Ectodermal cell (in vitro differentiated cells): Measurements from ENCODE around the gene KANSL1.
"Not testable (repeated sequence)": the region's sequence is repeated elsewhere in the genome, so short reads cannot be mapped to it uniquely, and the experiment has no call there.

Experiments used
- H3K27ac ChIP-seq: 2 replicates; pipeline ENCODE4 v1.7.0; 2013; ENCODE audit warnings: mild to moderate bottlenecking, low read depth, low read length; ENCODE audit not compliant: insufficient read depth, poor library complexity, severe bottlenecking
- H3K27me3 ChIP-seq: 2 replicates; pipeline ENCODE4 v1.7.0; 2013; ENCODE audit warnings: mild to moderate bottlenecking, low read length; ENCODE audit not compliant: insufficient read depth, control insufficient read depth, poor library complexity, severe bottlenecking
- H3K36me3 ChIP-seq: one replicate; pipeline ENCODE4 v1.7.0; 2013; ENCODE audit warnings: low read length; ENCODE audit not compliant: control insufficient read depth, insufficient read depth
- H3K4me1 ChIP-seq: one replicate; pipeline ENCODE4 v1.7.0; 2013; ENCODE audit warnings: low read length; ENCODE audit not compliant: control insufficient read depth, insufficient read depth
- H3K4me3 ChIP-seq: 2 replicates; pipeline ENCODE4 v1.7.0; 2013; ENCODE audit warnings: low read depth, low read length, control low read depth; ENCODE audit not compliant: insufficient read depth
- H3K9me3 ChIP-seq: 2 replicates; pipeline ENCODE4 v1.7.0; 2013; ENCODE audit warnings: mild to moderate bottlenecking, low read length, moderate library complexity; ENCODE audit not compliant: control insufficient read depth
- WGBS, 2 experiments: methylation state at CpG; one replicate each; pipeline ENCODE4 v1.1.7; 2013; ENCODE audit warnings: missing lambda C conversion rate in 2 of 2; 5-methylcytosine and 5-hydroxymethylcytosine counted together

Gene KANSL1

DNA sequence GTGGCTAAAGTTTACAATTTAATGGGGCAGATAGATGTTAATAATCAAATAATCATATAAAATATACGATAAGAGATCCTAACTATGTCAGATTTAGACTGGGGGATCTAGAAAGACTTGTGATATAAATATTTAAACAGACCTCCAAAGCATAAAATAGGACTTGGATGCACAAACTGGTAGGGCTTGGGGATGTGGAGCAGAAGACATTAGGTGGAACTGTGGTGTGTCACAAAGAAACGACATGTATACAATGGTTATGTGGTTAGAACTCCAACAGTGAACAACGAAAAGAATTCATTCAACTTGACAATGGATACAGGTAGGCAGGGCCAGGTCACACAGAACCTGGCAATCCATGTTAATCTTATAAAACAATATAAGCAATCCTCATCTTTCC is 90.4 kb downstream of the KANSL1 start:
- not testable (repeated sequence) for H3K27me3 ChIP-seq, H3K4me3 ChIP-seq, H3K36me3 ChIP-seq, H3K9me3 ChIP-seq, H3K4me1 ChIP-seq, H3K27ac ChIP-seq
- 67 to 77% methylated on average over 2 of the region's 3 CpGs for WGBS, 2 experiments

- not testable (repeated sequence) for H3K4me3 ChIP-seq, H3K36me3 ChIP-seq, H3K27me3 ChIP-seq, H3K9me3 ChIP-seq, H3K4me1 ChIP-seq, H3K27ac ChIP-seq
- WGBS, 2 experiments, result 87 to 92% methylated on average over 8 to 9 of the region's 9 CpGs
Measured at GRCh38 chr17:46101785-46102617, 91.2 kb downstream of the KANSL1 start.

DNA sequence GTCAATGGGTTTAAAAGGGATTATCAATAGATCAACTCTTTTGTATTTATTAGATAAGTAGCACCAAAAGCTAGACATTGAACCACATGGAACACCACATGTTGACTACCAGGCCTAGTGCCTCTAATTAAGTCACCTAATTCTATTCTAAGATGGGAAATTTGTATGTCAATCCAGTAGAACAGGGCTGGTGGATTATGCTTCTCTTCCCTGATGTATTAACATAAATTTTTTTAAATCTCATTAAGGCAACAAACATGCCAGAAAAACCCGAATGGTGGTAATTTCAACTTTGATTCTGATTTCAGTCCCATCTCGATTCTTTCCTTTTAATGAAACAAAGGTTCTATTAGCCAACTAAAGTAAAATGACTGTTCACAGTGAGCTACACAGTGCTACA is 92.6 kb downstream of the KANSL1 start:
- no peaks in the 10 kb centered on the region for H3K36me3 ChIP-seq
- no peaks in the 10 kb centered on the region for H3K27me3 ChIP-seq
- 86 to 100% methylated on average over 2 of the region's 2 CpGs for WGBS, 2 experiments
- no peak overlapping the region for H3K4me3 ChIP-seq
- H3K27ac ChIP-seq, result no peak overlapping the region
- no peaks in the 10 kb centered on the region for H3K9me3 ChIP-seq
- no peaks in the 10 kb centered on the region for H3K4me1 ChIP-seq

DNA sequence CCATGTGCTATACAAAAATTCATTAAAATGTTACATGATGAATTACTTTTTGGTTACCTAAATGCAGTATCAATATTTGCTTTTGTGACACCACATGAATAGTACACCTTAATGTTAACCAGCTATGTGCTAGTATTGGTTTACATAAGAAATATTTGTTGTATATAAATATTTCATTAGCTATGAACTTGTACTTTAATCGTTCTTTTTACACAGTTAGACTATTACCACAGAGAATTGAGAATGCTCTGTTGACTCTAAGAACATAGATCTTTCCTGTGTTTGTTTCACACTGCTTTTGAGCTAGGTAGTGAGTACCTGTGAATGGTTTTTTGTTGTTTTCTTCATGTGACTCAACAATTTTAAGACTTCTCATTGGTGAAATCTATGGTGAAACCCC is 93.4 kb downstream of the KANSL1 start:
- H3K9me3 ChIP-seq, result no peaks in the 10 kb centered on the region
- H3K36me3 ChIP-seq, result no peaks in the 10 kb centered on the region
- H3K4me3 ChIP-seq, result no peak overlapping the region
- WGBS, 2 experiments, result no CpG with 5 or more reads among the region's 1 CpG
- no peak overlapping the region for H3K27ac ChIP-seq
- no peaks in the 10 kb centered on the region for H3K4me1 ChIP-seq
- H3K27me3 ChIP-seq, result no peaks in the 10 kb centered on the region

DNA sequence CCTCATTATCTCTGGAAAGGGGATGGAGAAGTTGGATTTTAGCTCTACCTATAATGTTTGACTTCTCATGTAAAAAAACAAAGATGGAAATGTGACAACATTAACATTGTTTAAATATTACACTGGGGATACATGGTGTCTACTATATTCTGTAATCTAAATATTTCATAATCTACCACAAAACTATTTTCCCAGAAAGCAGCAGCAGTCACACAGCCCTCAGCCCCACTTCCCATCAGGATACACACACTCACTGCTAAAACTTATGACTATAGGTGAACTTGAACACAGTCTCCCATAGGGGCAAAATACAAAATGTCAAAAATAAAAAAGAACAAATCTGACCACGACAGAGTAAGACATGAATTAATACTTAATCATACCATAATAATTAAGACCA is 95.7 kb downstream of the KANSL1 start:
- Histone ChIP-seq H3K36me3 (no peaks in the 10 kb centered on the region), H3K27me3 (no peaks in the 10 kb centered on the region), H3K9me3 (no peaks in the 10 kb centered on the region), H3K4me1 (no peaks in the 10 kb centered on the region), H3K27ac (no peak overlapping the region), H3K4me3 (no peak overlapping the region)
- WGBS, 2 experiments, result no CpG with 5 or more reads among the region's 1 CpG

DNA sequence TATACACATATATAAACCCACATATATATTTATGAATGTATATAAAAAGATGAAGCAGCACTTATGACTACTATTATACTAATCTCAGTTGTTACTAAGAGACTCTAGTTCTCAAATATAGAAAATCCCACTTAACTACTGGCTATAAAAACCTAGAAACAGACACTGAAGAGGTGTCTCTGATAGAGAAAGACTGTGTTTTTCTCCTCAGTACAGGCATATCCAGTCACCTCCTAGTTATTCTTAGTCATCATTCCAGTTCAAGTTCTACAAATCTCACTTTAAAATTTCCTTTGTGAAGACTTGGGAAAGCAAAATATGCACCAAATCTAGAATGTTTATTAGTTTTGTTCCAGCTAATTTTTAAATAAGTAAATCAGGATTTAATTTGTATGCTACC is 100.2 kb downstream of the KANSL1 start:
- H3K4me3 ChIP-seq, result no peak overlapping the region
- H3K9me3 ChIP-seq, result no peaks in the 10 kb centered on the region
- peaks cover 5% of the 10 kb centered on the region for H3K36me3 ChIP-seq
- no peak overlapping the region for H3K27ac ChIP-seq
- H3K27me3 ChIP-seq, result no peaks in the 10 kb centered on the region
- no peaks in the 10 kb centered on the region for H3K4me1 ChIP-seq

GRCh38 chr17:46090871-46091270 is 102.4 kb downstream of the KANSL1 start:
- Histone ChIP-seq H3K4me3 (no peak overlapping the region), H3K27ac (no peak overlapping the region), H3K4me1 (no peaks in the 10 kb centered on the region), H3K9me3 (no peaks in the 10 kb centered on the region), H3K27me3 (no peaks in the 10 kb centered on the region), H3K36me3 (peaks cover 5% of the 10 kb centered on the region)
- 95 to 96% methylated on average over 4 of the region's 4 CpGs for WGBS, 2 experiments

DNA sequence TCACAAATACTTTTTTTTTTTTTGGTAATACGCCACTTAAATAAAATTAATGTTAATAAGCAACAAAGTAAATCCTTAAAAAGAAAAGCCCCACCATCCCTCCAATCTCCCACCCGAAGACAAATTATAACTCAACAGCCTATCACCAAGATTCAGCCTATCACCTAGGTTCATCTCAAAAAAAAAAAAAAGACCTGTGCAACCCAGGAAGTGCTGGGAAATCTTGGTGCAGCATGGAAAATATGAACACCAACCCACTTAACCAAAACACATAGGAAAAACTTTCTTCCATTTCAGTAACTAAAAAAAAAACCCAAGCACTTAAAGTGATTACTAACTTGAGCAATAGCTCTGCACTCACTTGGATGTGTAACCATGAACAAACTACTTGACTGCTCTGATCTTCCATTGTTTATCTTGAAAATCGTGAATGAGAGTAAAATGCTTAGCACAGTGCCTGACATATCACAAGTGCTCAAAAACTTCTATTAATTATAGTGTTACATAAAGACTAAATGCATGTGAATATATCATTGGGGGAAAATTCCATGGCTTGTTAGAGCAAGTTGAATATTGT is 103.8 kb downstream of the KANSL1 start:
- Histone ChIP-seq H3K36me3 (peaks cover 5% of the 10 kb centered on the region), H3K4me1 (no peaks in the 10 kb centered on the region), H3K9me3 (no peaks in the 10 kb centered on the region), H3K27ac (no peak overlapping the region), H3K4me3 (no peak overlapping the region), H3K27me3 (no peaks in the 10 kb centered on the region)
- 80 to 100% methylated on average over 1 to 2 of the region's 3 CpGs for WGBS, 2 experiments

DNA sequence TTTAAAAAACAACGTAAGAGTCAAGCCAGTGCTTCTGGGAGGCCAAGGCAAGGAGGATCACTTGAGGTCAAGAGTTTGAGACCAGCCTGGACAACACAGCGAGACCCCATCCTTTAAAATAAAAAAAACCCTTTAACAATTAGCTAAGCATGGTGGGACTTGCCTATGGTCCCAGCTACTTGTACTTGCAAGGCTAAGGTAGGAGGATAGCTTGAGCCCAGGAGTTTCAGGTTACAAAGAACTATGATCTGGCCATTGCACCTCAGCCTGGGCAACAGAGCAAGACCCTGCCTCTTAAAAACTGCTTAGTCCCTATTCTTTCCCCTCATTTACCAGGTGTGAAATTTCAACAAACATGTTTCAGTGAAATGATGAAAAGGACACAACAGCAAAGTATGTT is 104.6 kb downstream of the KANSL1 start:
- 81 to 93% methylated on average over 2 of the region's 2 CpGs for WGBS, 2 experiments

DNA sequence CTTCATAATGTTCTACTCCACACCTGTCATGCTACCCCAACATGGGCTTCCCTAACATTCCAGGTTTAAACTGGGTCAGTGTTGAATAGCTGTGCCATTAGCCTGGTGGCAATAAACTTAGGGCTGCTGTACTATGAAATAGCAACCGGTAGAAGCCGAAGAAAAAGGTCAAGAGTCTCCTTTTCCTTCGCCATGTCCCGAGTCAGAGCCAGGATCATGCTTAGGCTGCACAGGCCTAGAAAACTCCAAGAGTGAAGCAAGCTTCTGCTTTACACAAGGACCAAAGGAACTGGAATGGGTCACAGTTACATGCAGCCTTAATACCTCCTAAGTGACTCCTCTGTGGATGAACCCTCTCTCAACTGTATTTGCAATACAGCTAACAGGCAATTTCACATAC is 105.4 kb downstream of the KANSL1 start:
- H3K4me3 ChIP-seq, H3K36me3 ChIP-seq, H3K9me3 ChIP-seq, H3K27me3 ChIP-seq, H3K4me1 ChIP-seq, H3K27ac ChIP-seq: not testable (repeated sequence)
- 95% methylated on average over 4 of the region's 4 CpGs for WGBS, 2 experiments

More for the DNA sequence above, 104.6 kb downstream of the KANSL1 start:
- Histone ChIP-seq H3K4me3 (no peak overlapping the region), H3K27ac (no peak overlapping the region), H3K4me1 (no peaks in the 10 kb centered on the region), H3K27me3 (no peaks in the 10 kb centered on the region), H3K36me3 (peaks cover 5% of the 10 kb centered on the region), H3K9me3 (no peaks in the 10 kb centered on the region)
